Stomach (tissue), 9 donors: ENCODE data around the gene USP11. TPM values are rescaled to one million over a fixed set of nuclear protein-coding genes. Genes with fewer than 3 reads are reported as not detected.

Source experiments
- DNase-seq, 2 donors: peaks; one replicate each; pipeline versions ENCODE4 v3.0.0 to v3.0.0-alpha.2; 2013 to 2019
- H3K27ac ChIP-seq, 5 donors: fragments of 200-600 bp in 4 of 5; sonication (generic) in 4 of 5; one replicate each; pipeline ENCODE4 v1.5.1; 2013 to 2019; ENCODE audit warnings: mild to moderate bottlenecking in 1 of 5, moderate library complexity in 1 of 5
- H3K27me3 ChIP-seq, 3 donors: fragments of 200-600 bp; sonication (generic); one replicate each; pipeline ENCODE4 v1.5.1; 2017 to 2019; ENCODE audit warnings: mixed run types in 1 of 3
- H3K36me3 ChIP-seq, 4 donors: fragments of 200-600 bp; sonication (generic); 1 replicate in 3 of 4; 2 replicates in 1 of 4; pipeline ENCODE4 v1.5.1; 2016 to 2019
- H3K4me1 ChIP-seq, 4 donors: fragments of 200-600 bp; sonication (generic); one replicate each; pipeline ENCODE4 v1.5.1; 2016 to 2019
- H3K4me3 ChIP-seq, 4 donors: fragments of 200-600 bp; sonication (generic) in 3 of 4; one replicate each; pipeline ENCODE4 v1.5.1; 2016 to 2019; ENCODE audit warnings: mild to moderate bottlenecking in 1 of 4
- H3K9me3 ChIP-seq, 4 donors: fragments of 200-600 bp; sonication (generic); one replicate each; pipeline ENCODE4 v1.5.1; 2016 to 2019
- EP300 ChIP-seq: sonication (generic); formaldehyde crosslinking; IDR thresholded peaks from one replicate; pipeline ENCODE4 v1.6.1; 2017; ENCODE audit warnings: antibody characterized with exemption
- POLR2A ChIP-seq, 4 donors: fragments of 450-650 bp; IDR thresholded peaks; one replicate each; pipeline ENCODE4 v1.6.1; 2016; ENCODE audit warnings: antibody characterized with exemption in 4 of 4, control low read depth in 2 of 4, mild to moderate bottlenecking in 1 of 4, moderate library complexity in 1 of 4
- POLR2AphosphoS5 ChIP-seq, 3 donors: sonication (generic); formaldehyde crosslinking; IDR thresholded peaks; one replicate each; pipeline ENCODE4 v1.6.1; 2016; ENCODE audit warnings: antibody characterized with exemption in 3 of 3
- WGBS, 5 donors: extraction: QIAGEN DNeasy Blood & Tissue Kit in 3 of 5; methylation state at CpG; one replicate each; pipeline versions ENCODE4 v1.1.5 to v1.1.7; 2013 to 2018; 5-methylcytosine and 5-hydroxymethylcytosine counted together
- intact Hi-C: fragments of 100-400 bp; cut with DNase I; formaldehyde crosslinking; loops from one replicate; pipeline ENCODE4 v1.15.1; 2023; ENCODE audit warnings: low total_unique reads
- polyA plus RNA-seq, 3 donors: library from polyadenylated mRNA; stranded (reverse); fragments of 200-250 nt; gene quantifications; one replicate each; pipeline ENCODE4 v1.2.3, GENCODE V29; 2013
- total RNA-seq, 5 donors: library from RNA; depleted of rRNA; stranded (reverse); fragments of >200 nt; gene quantifications; one replicate each; pipeline versions ENCODE4 v1.1.0 to v1.2.3, GENCODE V29; 2014 to 2016
- TF ChIP-seq, protein P1 (sequence below), 7 experiments: fragments of 450-650 bp in 4 of 7; fragments of 200-600 bp in 3 of 7; sonication (generic) in 3 of 7; IDR thresholded peaks; one replicate each; pipeline ENCODE4 v1.5.1; 2016 to 2019; ENCODE audit warnings: antibody characterized with exemption in 7 of 7, control low read depth in 2 of 7, mild to moderate bottlenecking in 1 of 7
- donor health status: healthy with polysubstance abuse.
- donor health status: Bipolar disorder and iron deficiency.
- donor health status: healthy.

Gene USP11
- total and polyA plus RNA-seq, 8 donors: 6.4 to 52.3 (median 17.5) TPM

DNA sequence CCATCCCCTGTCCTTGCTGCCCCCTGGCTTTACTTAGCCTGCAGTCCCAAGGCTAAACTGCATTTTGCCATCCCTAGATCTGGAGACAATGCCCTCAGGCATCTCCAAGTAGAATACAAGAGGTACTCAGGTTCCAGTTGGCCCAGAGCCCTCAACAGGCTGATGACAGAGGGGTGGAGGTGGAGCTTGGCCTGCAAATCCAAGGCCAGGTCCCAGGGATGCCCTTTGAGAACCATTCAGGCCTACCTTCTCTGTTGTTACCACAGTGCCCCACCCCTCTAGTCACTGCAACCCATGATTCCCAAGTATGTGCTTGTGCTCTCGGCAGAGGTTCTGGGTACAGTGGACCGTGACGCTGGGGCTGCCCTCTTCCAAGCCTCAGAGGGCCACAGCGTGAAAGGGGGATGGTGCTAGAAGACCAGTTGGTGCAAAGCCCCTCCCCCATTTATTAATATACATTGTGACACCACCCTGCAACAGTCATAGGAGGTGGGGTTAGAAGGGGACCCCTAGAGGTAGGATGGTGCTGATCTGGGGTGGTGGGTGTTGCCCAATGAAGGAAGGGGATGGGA lies 45.6 kb upstream of the USP11 start:
- Histone ChIP-seq H3K27ac (no peak overlapping the region), H3K4me3 (no peak overlapping the region), H3K36me3 (peaks cover 19 to 57% (median 51%) of the 10 kb centered on the region in 4 donors), H3K4me1 (peaks cover 0 to 18% (median 15%) of the 10 kb centered on the region in 4 donors), H3K9me3 (no peaks in the 10 kb centered on the region), H3K27me3 (peaks cover 0 to 34% (median 0%) of the 10 kb centered on the region in 3 donors)
- 76 to 86% (median 82%) methylated on average over 4 of the region's 4 CpGs; no CpG with 5 or more reads in 1 of the 5 donors for WGBS, 5 donors
- intact Hi-C loops: no loop called here
- TF ChIP-seq EP300 (no peak), POLR2A (IDR thresholded peaks at IDR 0.05) (no peak)
- no peak for DNase-seq

DNA sequence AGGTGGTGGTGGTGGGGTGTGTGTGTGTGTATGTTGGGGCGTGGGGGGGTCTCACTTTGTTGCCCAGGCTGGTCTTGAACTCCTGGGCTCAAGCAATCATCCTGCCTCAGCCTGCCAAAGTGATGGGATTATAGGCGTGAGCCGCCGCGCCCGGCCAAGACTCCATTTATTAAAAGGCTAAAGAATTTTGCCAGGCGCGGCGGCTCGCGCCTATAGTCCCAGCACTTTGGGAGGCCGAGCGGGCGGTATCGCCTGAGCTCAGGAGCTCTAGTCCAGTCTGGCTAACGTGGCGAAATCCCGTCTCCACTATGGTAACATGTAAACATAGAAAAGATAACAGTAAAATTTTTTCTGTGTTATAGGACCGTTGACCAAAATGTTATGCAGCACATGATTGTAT lies 42.9 kb upstream of the USP11 start:
- no peak for DNase-seq
- WGBS, 5 donors: 57 to 66% (median 61%) methylated on average over 15 to 19 of the region's 19 CpGs

DNA sequence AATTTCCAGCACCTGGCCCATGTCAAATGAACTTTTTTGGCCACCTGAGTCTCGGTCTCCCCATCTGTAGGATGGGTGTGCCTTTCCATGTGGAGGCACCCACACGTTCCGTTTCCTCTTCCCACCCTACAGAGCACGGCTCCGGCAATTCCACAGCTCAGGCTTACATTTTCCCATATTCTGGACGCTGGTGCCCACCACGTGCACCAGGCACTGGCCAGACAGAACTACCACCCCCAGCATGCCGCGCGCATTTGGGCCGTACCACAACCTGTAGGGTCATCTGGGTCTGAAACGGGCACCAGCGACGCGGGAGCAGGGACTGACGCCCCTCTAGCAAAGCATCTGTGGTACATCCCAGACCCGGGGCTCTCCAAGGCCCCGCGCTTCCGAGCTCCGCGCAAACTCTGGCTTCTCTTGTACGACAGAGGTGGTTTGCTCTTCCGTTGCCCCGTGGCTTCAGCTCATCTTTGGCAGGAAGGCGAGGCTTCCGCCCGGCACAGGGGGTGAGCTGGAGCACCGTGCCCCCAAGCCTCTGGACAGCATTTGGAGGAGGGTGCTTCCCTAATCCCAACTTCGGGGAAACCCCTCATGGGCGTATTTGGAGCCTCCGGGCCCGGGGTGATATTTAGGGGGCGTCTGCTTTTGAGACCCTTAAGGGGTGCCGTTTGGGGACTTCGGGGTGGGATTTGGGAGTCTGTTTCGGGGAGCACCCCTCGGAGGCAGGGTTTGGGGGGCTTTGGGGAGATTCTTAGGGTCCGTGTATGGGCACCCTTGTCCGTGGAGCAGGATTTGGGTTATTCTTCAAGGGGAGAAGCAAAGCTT lies 42.2 kb upstream of the USP11 start:
- peaks cover 5 to 22% (median 17%) of the 10 kb centered on the region in 4 donors for H3K36me3 ChIP-seq
- DNase-seq: peak; percentile 81 to 96
- TF ChIP-seq, protein P1, sequence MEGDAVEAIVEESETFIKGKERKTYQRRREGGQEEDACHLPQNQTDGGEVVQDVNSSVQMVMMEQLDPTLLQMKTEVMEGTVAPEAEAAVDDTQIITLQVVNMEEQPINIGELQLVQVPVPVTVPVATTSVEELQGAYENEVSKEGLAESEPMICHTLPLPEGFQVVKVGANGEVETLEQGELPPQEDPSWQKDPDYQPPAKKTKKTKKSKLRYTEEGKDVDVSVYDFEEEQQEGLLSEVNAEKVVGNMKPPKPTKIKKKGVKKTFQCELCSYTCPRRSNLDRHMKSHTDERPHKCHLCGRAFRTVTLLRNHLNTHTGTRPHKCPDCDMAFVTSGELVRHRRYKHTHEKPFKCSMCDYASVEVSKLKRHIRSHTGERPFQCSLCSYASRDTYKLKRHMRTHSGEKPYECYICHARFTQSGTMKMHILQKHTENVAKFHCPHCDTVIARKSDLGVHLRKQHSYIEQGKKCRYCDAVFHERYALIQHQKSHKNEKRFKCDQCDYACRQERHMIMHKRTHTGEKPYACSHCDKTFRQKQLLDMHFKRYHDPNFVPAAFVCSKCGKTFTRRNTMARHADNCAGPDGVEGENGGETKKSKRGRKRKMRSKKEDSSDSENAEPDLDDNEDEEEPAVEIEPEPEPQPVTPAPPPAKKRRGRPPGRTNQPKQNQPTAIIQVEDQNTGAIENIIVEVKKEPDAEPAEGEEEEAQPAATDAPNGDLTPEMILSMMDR (IDR thresholded peaks at IDR 0.05): no peak
- peak; percentile 46 to 70 (median 65) for TF ChIP-seq POLR2AphosphoS5 (IDR thresholded peaks at IDR 0.05)
- intact Hi-C loops: loop anchor here (10.0 kb wide), 2 partner anchors 194 to 334 kb away; no protein-coding TSS in a partner anchor
- WGBS, 5 donors: 3 to 23% (median 17%) methylated on average over 5 to 40 of the region's 40 CpGs
- H3K27ac ChIP-seq: peak overlapping the region; percentile 9 to 73 (median 67)
- H3K4me3 ChIP-seq: peak overlapping the region; percentile 51 to 61 (median 54)
- no peaks in the 10 kb centered on the region for H3K9me3 ChIP-seq
- peaks cover 6 to 42% (median 38%) of the 10 kb centered on the region in 4 donors for H3K4me1 ChIP-seq
- H3K27me3 ChIP-seq: peaks cover 0 to 27% (median 0%) of the 10 kb centered on the region in 3 donors

More for the DNA sequence above, 42.9 kb upstream of the USP11 start:
- no peak overlapping the region for H3K27ac ChIP-seq
- peaks cover 0 to 35% (median 31%) of the 10 kb centered on the region in 4 donors for H3K4me1 ChIP-seq
- H3K27me3 ChIP-seq: peaks cover 0 to 32% (median 0%) of the 10 kb centered on the region in 3 donors
- H3K9me3 ChIP-seq: no peaks in the 10 kb centered on the region
- peaks cover 12 to 29% (median 24%) of the 10 kb centered on the region in 4 donors for H3K36me3 ChIP-seq
- TF ChIP-seq, protein P1 (IDR thresholded peaks at IDR 0.05): no peak
- TF ChIP-seq EP300: no peak
- TF ChIP-seq POLR2AphosphoS5 (IDR thresholded peaks at IDR 0.05): no peak
- no peak for TF ChIP-seq POLR2A (IDR thresholded peaks at IDR 0.05)
- intact Hi-C loops: loop anchor here (10.0 kb wide), 2 partner anchors 195 to 335 kb away; no protein-coding TSS in a partner anchor
- no peak overlapping the region for H3K4me3 ChIP-seq

DNA sequence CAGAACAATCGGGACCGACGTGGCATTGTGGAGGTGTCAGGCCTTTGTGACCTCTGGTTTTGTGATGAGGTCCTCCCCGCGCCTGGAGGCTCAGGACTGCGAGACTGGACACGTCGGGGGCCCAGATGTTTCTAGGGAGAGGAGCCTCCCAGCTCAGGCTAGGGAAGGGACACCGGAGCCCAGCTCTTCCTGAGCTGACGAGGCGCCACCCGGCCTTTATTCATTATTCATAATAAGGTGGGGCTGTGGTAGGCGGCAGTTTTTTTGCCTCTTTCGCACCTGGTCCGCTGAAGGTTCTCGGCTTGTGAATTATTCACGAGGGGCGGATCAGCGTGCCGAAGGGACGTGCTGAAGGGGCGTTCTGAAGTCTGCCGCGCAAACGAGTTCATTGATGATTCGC lies 41.5 kb upstream of the USP11 start:
- Histone ChIP-seq H3K4me1 (peaks cover 11 to 49% (median 45%) of the 10 kb centered on the region in 4 donors), H3K27me3 (peaks cover 0 to 24% (median 0%) of the 10 kb centered on the region in 3 donors), H3K27ac (peak overlapping the region; percentile 9 to 73 (median 67)), H3K4me3 (peak overlapping the region; percentile 51 to 61 (median 54)), H3K36me3 (peaks cover 0 to 15% (median 10%) of the 10 kb centered on the region in 4 donors), H3K9me3 (no peaks in the 10 kb centered on the region)
- intact Hi-C loops: loop anchor here (10.0 kb wide), 2 partner anchors 193 to 333 kb away; no protein-coding TSS in a partner anchor
- WGBS, 5 donors: 2 to 53% (median 7%) methylated on average over 21 to 26 of the region's 26 CpGs
- DNase-seq: peak; percentile 47 to 48
- TF ChIP-seq, protein P1 (IDR thresholded peaks at IDR 0.05): no peak
- no peak for TF ChIP-seq POLR2A (IDR thresholded peaks at IDR 0.05)
- TF ChIP-seq POLR2AphosphoS5 (IDR thresholded peaks at IDR 0.05): no peak
- no peak for TF ChIP-seq EP300
